GM21825 (cell line): Measurements from ENCODE around the gene SLFN14.
"Not testable (repeated sequence)": the region's sequence is repeated elsewhere in the genome, so short reads cannot be mapped to it uniquely, and the experiment has no call there.

Experiments
- ATAC-seq: cut with Tn5 transposase; IDR thresholded peaks from one replicate; pipeline ENCODE4 v1.9.1; 2021; ENCODE audit warnings: mild to moderate bottlenecking, moderate library complexity; ENCODE audit not compliant: unreplicated experiment

SLFN14 gene

GRCh38 chr17:35523296-35523695 is 37.3 kb downstream of the SLFN14 start:
- no peak for ATAC-seq

GRCh38 chr17:35521654-35522256 is 38.9 kb downstream of the SLFN14 start:
- ATAC-seq: not testable (repeated sequence)

DNA sequence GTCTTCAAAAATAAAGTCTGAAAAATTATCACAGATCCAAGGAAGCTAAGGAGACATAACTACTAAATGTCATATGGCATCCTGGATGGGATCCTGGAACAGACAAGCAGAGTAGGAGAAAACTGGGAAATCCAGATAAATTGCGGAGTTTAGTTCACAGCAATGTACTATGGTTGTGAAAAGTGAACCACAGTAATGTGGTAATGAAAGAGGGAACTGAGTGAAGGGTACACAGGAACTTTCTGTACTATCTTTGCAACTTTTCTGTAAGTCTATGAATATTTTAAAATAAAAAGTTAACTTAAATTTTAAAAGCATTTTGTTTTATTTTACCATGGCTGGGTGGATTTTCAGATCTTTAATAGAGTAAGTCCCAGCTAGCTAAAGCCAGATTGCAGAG is 39.5 kb downstream of the SLFN14 start:
- no peak for ATAC-seq

DNA sequence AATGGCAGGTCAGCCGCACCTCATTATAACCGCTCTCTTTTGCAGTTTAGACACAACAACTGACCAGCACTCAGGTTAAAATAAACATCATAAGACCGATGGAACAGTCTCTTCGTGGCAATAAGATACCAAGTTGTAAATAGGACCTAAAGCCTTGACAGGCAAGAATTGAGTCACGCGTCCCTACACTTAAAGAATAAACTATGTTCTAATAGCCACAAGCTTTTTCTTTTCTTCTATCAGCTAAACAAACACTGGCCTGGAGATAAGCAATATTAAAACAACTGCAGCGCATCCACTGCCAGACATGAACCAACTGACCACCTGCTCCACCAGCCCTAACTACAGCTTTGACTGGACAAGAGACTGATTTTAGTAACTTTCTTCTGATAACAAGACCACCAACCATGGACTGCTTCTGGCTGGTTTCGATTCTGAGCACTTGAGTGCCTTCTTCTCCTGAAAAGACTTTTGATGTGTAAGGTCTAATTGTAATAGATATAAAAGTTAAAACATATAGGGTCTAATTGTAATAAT is 40.6 kb downstream of the SLFN14 start:
- ATAC-seq: no peak

GRCh38 chr17:35519439-35519838 is 41.2 kb downstream of the SLFN14 start:
- ATAC-seq: no peak

- not testable (repeated sequence) for ATAC-seq
These were observed 42.2 kb downstream of the SLFN14 start for GRCh38 chr17:35518431-35518830.

DNA sequence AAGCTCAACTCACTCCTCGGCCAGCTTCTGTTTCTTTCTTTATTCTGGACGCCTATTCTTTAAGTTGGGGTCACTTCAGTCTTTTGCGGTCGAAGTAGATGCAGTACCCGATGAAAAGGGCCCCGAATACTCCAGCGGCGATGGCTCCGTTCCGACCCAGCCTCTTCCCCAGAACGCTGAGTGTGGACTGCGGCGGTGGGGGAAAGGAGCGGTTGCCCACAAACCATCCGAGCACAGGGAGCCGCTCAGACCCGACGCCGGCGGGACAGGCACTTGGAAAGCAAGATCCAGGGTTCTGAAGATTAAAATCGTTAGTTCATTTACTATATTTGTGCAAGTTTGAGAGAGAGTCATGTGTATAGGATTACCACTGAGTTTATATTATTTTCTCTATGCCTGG is 45.6 kb downstream of the SLFN14 start:
- no peak for ATAC-seq

GRCh38 chr17:35514564-35514963 is 46.1 kb downstream of the SLFN14 start:
- no peak for ATAC-seq
